ENCODE measurements around the gene OR51I1.

OR51I1 gene, protein sequence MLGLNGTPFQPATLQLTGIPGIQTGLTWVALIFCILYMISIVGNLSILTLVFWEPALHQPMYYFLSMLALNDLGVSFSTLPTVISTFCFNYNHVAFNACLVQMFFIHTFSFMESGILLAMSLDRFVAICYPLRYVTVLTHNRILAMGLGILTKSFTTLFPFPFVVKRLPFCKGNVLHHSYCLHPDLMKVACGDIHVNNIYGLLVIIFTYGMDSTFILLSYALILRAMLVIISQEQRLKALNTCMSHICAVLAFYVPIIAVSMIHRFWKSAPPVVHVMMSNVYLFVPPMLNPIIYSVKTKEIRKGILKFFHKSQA

DNA sequence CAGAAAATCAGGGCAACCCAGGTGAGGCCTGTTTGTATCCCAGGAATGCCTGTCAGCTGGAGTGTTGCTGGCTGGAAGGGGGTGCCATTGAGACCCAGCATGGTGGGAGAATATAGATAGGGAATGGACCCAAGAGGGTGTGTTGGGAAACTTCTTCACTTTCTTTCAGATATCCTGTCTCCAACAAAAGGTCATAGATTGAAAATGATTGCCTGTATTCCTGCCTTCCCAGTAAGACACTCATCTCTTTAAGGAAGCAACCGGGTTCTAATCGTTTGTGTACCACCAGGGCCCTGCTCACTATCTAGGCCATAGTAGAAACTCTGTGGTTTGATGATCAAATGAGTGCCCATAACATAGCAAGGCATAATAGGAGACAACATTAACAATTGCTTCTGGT is at the start of gene OR51I1:
OR51I1 (minus strand) TSS at position 101 of the 400 bp plus-strand sequence; CDS start at position 101, 0 bp downstream.
- TF ChIP-seq CTCF (IDR thresholded peaks at IDR 0.05; ENCODE audit: low read length, missing control alignments) = no peak
- no peak within 1 kb of the TSS for H3K4me3 ChIP-seq (replicated peaks; ENCODE audit: low read depth, low read length)
- DNase-seq (ENCODE audit: low read depth) = no peak

DNA sequence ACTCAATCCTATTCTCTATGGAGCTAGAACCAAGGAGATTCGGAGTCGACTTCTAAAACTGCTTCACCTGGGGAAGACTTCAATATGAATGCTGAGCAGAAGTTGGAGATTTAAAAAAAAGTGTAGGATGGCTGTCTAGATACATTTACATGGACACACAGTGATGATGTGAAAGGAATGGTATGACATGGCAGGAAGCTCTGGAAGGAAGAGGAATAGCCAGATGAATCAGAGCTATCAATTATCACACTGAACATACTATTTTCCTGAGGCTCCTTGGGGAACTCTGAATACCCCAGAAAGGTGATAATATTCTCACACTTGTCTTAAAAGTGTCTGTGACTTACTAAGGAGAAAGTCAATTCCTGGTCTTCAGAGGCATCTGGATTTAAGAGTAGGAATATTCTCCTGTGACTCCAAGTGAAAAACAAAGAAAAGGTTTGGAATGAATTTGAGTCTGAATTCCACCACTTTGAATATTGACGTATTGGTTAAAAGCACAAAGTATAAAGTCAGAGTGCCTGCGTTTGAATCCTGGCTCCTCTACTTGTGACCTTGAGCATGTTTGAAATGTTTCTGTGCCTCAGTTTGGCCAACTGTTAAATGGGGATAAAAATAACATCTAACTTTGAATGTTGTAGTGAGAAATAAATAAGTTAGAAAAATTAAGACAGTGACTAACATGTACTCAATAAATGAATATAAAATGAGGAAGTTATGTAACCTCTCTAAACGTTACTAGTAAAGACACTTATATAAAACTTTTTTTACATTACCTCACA is 48.5 kb upstream of the OR51I1 start:
- TF ChIP-seq CTCF (IDR thresholded peaks at IDR 0.05; ENCODE audit: low read length, missing control alignments) = no peak
- DNase-seq (ENCODE audit: low read depth) = no peak
- H3K4me3 ChIP-seq (replicated peaks; ENCODE audit: low read depth, low read length) = no peak overlapping the region

DNA sequence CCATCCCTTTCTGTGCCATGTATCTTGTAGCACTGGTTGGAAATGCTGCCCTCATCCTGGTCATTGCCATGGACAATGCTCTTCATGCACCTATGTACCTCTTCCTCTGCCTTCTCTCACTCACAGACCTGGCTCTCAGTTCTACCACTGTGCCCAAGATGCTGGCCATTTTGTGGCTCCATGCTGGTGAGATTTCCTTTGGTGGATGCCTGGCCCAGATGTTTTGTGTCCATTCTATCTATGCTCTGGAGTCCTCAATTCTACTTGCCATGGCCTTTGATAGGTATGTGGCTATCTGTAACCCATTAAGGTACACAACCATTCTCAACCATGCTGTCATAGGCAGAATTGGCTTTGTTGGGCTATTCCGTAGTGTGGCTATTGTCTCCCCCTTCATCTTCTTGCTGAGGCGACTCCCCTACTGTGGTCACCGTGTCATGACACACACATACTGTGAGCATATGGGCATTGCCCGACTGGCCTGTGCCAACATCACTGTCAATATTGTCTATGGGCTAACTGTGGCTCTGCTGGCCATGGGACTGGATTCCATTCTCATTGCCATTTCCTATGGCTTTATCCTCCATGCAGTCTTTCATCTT is 47.6 kb upstream of the OR51I1 start:
- no peak for DNase-seq (ENCODE audit: low read depth)
- TF ChIP-seq CTCF (IDR thresholded peaks at IDR 0.05; ENCODE audit: low read length, missing control alignments) = no peak
- no peak overlapping the region for H3K4me3 ChIP-seq (replicated peaks; ENCODE audit: low read depth, low read length)

- TF ChIP-seq CTCF (IDR thresholded peaks at IDR 0.05; ENCODE audit: low read length, missing control alignments) = no peak
- no peak for DNase-seq (ENCODE audit: low read depth)
- no peak within 1 kb of the TSS for H3K4me3 ChIP-seq (replicated peaks; ENCODE audit: low read depth, low read length)
Observed at GRCh38 chr11:5488385-5488784, 47.1 kb upstream of the OR51I1 start, which contains the start of gene OR52D1. Gene OR52D1, plus strand, starts transcription at chr11:5488685. Its CDS starts 22 bp downstream, at chr11:5488707.

DNA sequence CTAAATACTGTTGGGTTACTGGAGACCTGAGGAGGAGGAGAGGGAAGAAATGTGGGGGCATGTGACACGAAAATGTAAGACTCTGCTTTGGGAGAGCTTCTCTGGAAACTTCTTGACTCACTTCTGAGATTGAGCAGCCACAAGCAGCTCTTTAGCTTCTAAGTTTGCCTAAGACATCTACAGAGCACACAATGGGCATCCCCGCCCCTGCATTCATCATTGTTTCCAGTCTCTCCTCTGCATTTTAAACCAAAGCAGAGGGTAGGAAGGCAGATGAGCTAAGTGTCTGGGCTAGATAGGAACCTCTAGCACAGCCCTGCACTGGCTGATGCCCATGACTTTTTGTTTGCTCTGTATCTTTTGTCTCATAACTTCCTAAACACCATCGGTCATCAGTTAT is 45.1 kb upstream of the OR51I1 start:
- no peak for DNase-seq (ENCODE audit: low read depth)
- H3K4me3 ChIP-seq (replicated peaks; ENCODE audit: low read depth, low read length) = no peak overlapping the region
- TF ChIP-seq CTCF (IDR thresholded peaks at IDR 0.05; ENCODE audit: low read length, missing control alignments) = no peak

GRCh38 chr11:5486003-5486402 is 44.7 kb upstream of the OR51I1 start:
- no peak overlapping the region for H3K4me3 ChIP-seq (replicated peaks; ENCODE audit: low read depth, low read length)
- TF ChIP-seq CTCF (IDR thresholded peaks at IDR 0.05; ENCODE audit: low read length, missing control alignments) = no peak
- DNase-seq (ENCODE audit: low read depth) = no peak

All from fibroblast of pulmonary artery (primary cell).